Measurements from ENCODE around the gene ADM.

Gene ADM

GRCh38 chr11:10329356-10329755, 24.5 kb downstream of the ADM start:
- DNase-seq (ENCODE audit: low spot score): no peak

GRCh38 chr11:10329935-10330334, 25.1 kb downstream of the ADM start:
- DNase-seq (ENCODE audit: low spot score): no peak

- DNase-seq (ENCODE audit: low spot score): no peak
Measured at GRCh38 chr11:10331548-10332289, 26.8 kb downstream of the ADM start.

GRCh38 chr11:10333490-10333889, 28.6 kb downstream of the ADM start:
- no peak for DNase-seq (ENCODE audit: low spot score)

GRCh38 chr11:10338287-10338686, 33.4 kb downstream of the ADM start:
- no peak for DNase-seq (ENCODE audit: low spot score)

- no peak for DNase-seq (ENCODE audit: low spot score)
Measured at GRCh38 chr11:10348650-10349280, 43.9 kb downstream of the ADM start.

- no peak for DNase-seq (ENCODE audit: low spot score)
Measured at GRCh38 chr11:10349281-10349665, 44.4 kb downstream of the ADM start.

- no peak for DNase-seq (ENCODE audit: low spot score)
Measured at GRCh38 chr11:10349806-10350205, 44.9 kb downstream of the ADM start.

GRCh38 chr11:10350334-10350733, 45.5 kb downstream of the ADM start:
- peak; percentile 49 for DNase-seq (ENCODE audit: low spot score)

- DNase-seq (ENCODE audit: low spot score): no peak
Measured at GRCh38 chr11:10351435-10351764, 46.5 kb downstream of the ADM start.

GRCh38 chr11:10351765-10352641, 47.1 kb downstream of the ADM start:
- DNase-seq (ENCODE audit: low spot score): peak; percentile 77

GRCh38 chr11:10352921-10353550, 48.2 kb downstream of the ADM start:
- no peak for DNase-seq (ENCODE audit: low spot score)

GRCh38 chr11:10354389-10354788, 49.5 kb downstream of the ADM start:
- no peak for DNase-seq (ENCODE audit: low spot score)

GRCh38 chr11:10355257-10355661, 50.4 kb downstream of the ADM start:
- no peak for DNase-seq (ENCODE audit: low spot score)

- DNase-seq (ENCODE audit: low spot score): no peak
Measured at GRCh38 chr11:10356161-10356560, 51.3 kb downstream of the ADM start.

All from iPS-NIHi11 (cell line).